DND-41 (cell line): Measurements from ENCODE around the gene LIPT2.

ENCODE experiments used
- EZH2 ChIP-seq: IDR thresholded peaks from 3 replicates; pipeline ENCODE4 v1.6.1; 2012; ENCODE audit warnings: borderline replicate concordance, low read depth, mild to moderate bottlenecking, moderate library complexity, low read length, inconsistent platforms; ENCODE audit not compliant: severe bottlenecking
- TF ChIP-seq, protein P1 (sequence below): IDR thresholded peaks from 2 replicates; pipeline ENCODE4 v1.5.1; 2012; ENCODE audit warnings: borderline replicate concordance, low read length, moderate library complexity, mild to moderate bottlenecking; ENCODE audit not compliant: poor library complexity, severe bottlenecking; ENCODE audit errors: extremely low read depth

DNA sequence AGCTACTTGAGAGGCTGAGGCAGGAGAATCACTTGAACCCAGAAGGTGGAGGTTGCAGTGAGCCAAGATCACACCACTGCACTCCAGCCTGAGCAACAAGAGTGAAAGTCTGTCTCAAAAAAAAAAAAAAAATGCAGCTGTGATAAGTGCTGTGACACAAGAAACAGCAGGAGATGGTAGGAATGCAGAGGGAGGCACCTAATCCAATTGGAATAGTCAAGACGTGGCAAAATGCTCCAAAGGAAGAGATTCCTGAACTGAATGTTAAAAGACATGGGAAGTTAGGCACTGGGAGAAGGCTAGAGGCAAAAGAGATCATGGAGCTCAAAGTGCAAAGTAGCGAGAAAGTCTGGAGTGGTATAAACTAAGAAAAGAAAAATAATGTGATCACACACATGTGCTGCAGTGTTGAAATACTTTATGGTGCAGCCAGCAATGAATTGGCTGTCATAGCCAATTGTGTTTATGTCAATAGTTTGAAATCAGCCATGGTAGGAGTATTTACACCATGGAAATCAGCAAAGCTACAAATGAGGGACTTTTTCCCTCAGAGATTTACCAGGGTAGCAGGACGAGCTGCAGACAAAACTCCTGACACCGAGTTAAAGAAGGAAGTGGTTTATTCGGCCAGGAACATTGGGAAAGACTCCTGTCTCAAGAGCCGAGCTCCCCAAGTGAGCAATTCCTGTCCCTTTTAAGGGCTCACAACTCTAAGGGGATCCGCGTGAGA is 40.9 kb upstream of the LIPT2 start:
- TF ChIP-seq, protein P1, sequence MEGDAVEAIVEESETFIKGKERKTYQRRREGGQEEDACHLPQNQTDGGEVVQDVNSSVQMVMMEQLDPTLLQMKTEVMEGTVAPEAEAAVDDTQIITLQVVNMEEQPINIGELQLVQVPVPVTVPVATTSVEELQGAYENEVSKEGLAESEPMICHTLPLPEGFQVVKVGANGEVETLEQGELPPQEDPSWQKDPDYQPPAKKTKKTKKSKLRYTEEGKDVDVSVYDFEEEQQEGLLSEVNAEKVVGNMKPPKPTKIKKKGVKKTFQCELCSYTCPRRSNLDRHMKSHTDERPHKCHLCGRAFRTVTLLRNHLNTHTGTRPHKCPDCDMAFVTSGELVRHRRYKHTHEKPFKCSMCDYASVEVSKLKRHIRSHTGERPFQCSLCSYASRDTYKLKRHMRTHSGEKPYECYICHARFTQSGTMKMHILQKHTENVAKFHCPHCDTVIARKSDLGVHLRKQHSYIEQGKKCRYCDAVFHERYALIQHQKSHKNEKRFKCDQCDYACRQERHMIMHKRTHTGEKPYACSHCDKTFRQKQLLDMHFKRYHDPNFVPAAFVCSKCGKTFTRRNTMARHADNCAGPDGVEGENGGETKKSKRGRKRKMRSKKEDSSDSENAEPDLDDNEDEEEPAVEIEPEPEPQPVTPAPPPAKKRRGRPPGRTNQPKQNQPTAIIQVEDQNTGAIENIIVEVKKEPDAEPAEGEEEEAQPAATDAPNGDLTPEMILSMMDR = no peak
- no peak for TF ChIP-seq EZH2
